OCI-LY1 (cell line): ENCODE results near the gene SFI1.

Experiments
- EZH2 ChIP-seq: fragments of 200-600 bp; sonication (generic), shearing (Covaris generic); IDR thresholded peaks from 2 replicates; pipeline ENCODE4 v1.8.0; 2017; ENCODE audit warnings: borderline replicate concordance, mixed run types, mild to moderate bottlenecking, antibody characterized with exemption, low read length, moderate library complexity, mixed read lengths
- TF ChIP-seq, protein P1 (sequence below): fragments of 200-600 bp; sonication (generic), shearing (Covaris generic); IDR thresholded peaks from 2 replicates; pipeline ENCODE4 v1.5.1; 2017; ENCODE audit warnings: mild to moderate bottlenecking, antibody characterized with exemption, low read length, moderate library complexity, mixed read lengths

DNA sequence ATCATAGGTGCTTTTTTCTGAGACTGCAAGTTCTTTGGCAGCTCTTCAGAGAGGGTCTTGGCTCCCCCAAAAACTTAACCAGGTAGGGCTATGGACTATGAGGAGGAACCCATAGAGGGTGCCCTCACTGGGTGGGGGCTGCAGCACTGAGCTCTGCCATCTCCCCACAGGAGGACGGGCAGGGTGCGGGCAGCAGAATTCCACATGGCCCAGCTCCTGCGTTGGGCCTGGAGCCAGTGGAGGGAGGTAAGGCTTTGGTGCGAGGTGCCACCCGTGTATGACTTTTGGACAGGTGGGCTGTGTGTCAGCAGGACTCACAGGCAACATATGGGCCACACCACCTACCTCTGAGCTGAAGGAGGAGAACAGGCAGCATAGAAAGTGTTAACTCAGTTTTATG lies 107.2 kb downstream of the SFI1 start:
- TF ChIP-seq, protein P1, sequence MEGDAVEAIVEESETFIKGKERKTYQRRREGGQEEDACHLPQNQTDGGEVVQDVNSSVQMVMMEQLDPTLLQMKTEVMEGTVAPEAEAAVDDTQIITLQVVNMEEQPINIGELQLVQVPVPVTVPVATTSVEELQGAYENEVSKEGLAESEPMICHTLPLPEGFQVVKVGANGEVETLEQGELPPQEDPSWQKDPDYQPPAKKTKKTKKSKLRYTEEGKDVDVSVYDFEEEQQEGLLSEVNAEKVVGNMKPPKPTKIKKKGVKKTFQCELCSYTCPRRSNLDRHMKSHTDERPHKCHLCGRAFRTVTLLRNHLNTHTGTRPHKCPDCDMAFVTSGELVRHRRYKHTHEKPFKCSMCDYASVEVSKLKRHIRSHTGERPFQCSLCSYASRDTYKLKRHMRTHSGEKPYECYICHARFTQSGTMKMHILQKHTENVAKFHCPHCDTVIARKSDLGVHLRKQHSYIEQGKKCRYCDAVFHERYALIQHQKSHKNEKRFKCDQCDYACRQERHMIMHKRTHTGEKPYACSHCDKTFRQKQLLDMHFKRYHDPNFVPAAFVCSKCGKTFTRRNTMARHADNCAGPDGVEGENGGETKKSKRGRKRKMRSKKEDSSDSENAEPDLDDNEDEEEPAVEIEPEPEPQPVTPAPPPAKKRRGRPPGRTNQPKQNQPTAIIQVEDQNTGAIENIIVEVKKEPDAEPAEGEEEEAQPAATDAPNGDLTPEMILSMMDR, result no peak
- no peak for TF ChIP-seq EZH2
